Mesendoderm (in vitro differentiated cells): ENCODE measurements around the gene TNNI3K.

Source experiments
- DNase-seq: peaks from one replicate; pipeline ENCODE4 v3.0.0; 2013
- H2AK5ac ChIP-seq: 2 replicates; pipeline ENCODE4 v1.6.1; 2013; ENCODE audit warnings: low read length, inconsistent platforms
- H2BK120ac ChIP-seq: 2 replicates; pipeline ENCODE4 v1.6.1; 2013; ENCODE audit warnings: low read depth, mild to moderate bottlenecking, low read length, moderate library complexity, mixed read lengths
- H2BK15ac ChIP-seq: replicated peaks from 2 replicates; pipeline ENCODE4 v1.6.1; 2013; ENCODE audit warnings: low read depth, mild to moderate bottlenecking, moderate library complexity
- H2BK5ac ChIP-seq: 2 replicates; pipeline ENCODE4 v1.6.1; 2013; ENCODE audit warnings: low read length, inconsistent platforms
- H3K18ac ChIP-seq: 2 replicates; pipeline ENCODE4 v1.6.1; 2013; ENCODE audit warnings: mild to moderate bottlenecking, low read length, mixed read lengths
- H3K23ac ChIP-seq: one replicate; pipeline ENCODE4 v1.6.1; 2013; ENCODE audit warnings: low read length
- H3K27ac ChIP-seq: 2 replicates; pipeline ENCODE4 v1.5.1; 2013; ENCODE audit warnings: low read depth, mild to moderate bottlenecking, inconsistent platforms, low read length, moderate library complexity
- H3K27me3 ChIP-seq: 2 replicates; pipeline ENCODE4 v1.6.1; 2013; ENCODE audit warnings: low read length, control low read depth, mild to moderate bottlenecking, inconsistent platforms; ENCODE audit not compliant: insufficient read depth, poor library complexity
- H3K36me3 ChIP-seq: 2 replicates; pipeline ENCODE4 v1.6.1; 2013; ENCODE audit warnings: low read length, inconsistent platforms; ENCODE audit not compliant: control insufficient read depth, insufficient read depth
- H3K4ac ChIP-seq: one replicate; pipeline ENCODE4 v1.6.1; 2013; ENCODE audit warnings: low read depth, mild to moderate bottlenecking, low read length, moderate library complexity
- H3K4me1 ChIP-seq: 2 replicates; pipeline ENCODE4 v1.6.1; 2013; ENCODE audit warnings: low read depth, low read length, inconsistent platforms; ENCODE audit not compliant: control insufficient read depth
- H3K4me2 ChIP-seq: 2 replicates; pipeline ENCODE4 v1.6.1; 2013; ENCODE audit warnings: low read length
- H3K4me3 ChIP-seq: 2 replicates; pipeline ENCODE4 v1.5.1; 2013; ENCODE audit warnings: mild to moderate bottlenecking, low read length
- H3K56ac ChIP-seq: one replicate; pipeline ENCODE4 v1.6.1; 2013; ENCODE audit warnings: low read length
- H3K79me1 ChIP-seq: 2 replicates; pipeline ENCODE4 v1.6.1; 2013; ENCODE audit warnings: low read length, inconsistent platforms
- H3K79me2 ChIP-seq: 2 replicates; pipeline ENCODE4 v1.6.1; 2013; ENCODE audit warnings: mild to moderate bottlenecking, low read length; ENCODE audit not compliant: control insufficient read depth, insufficient read depth
- H3K9ac ChIP-seq: 2 replicates; pipeline ENCODE4 v1.6.1; 2013; ENCODE audit warnings: low read length, inconsistent platforms
- H4K5ac ChIP-seq: one replicate; pipeline ENCODE4 v1.6.1; 2013; ENCODE audit warnings: low read length
- H4K8ac ChIP-seq: one replicate; pipeline ENCODE4 v1.6.1; 2013; ENCODE audit warnings: low read depth, mild to moderate bottlenecking, control low read depth, low read length, moderate library complexity
- WGBS: extraction: QIAGEN DNeasy Blood & Tissue Kit; methylation state at CpG from one replicate; pipeline ENCODE4 v1.1.7; 2013; ENCODE audit warnings: low lambda C conversion rate, missing lambda C conversion rate; ENCODE audit not compliant: insufficient coverage; ENCODE audit errors: extremely low coverage; 5-methylcytosine and 5-hydroxymethylcytosine counted together

The TNNI3K gene

DNA sequence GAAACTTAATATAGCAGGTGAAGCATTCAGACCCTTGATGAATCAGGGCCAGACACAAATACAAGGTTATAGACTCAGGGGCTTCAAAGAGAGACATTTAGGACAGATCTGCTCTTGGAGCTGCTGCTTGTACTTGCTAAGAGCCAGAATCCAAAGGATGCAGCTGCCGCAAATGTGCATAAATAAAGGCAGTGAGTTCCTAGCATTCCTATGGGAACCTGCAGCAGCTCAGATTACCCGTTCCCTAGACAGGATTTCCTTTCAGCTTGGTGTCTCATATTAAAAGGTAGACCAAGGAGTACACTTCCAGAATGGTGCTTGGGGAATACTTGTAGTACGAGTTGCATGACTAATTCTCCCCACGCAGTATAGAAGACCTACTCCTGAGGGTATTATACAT, 287.0 kb downstream of the TNNI3K start:
- Histone ChIP-seq H3K4ac (no peak overlapping the region), H4K8ac (no peak overlapping the region), H3K27me3 (no peaks in the 10 kb centered on the region), H2AK5ac (no peak overlapping the region), H3K4me2 (no peak overlapping the region), H3K18ac (no peak overlapping the region), H3K36me3 (no peaks in the 10 kb centered on the region), H3K4me1 (no peaks in the 10 kb centered on the region), H3K79me1 (no peaks in the 10 kb centered on the region), H3K56ac (no peak overlapping the region), H4K5ac (no peak overlapping the region), H2BK15ac (no peak overlapping the region), H3K23ac (no peak overlapping the region), H3K9ac (no peak overlapping the region), H2BK5ac (no peak overlapping the region), H3K27ac (no peak overlapping the region), H3K79me2 (no peaks in the 10 kb centered on the region), H2BK120ac (no peak overlapping the region), H3K4me3 (no peak overlapping the region)
- DNase-seq, result peak; percentile 89
- no CpG with 5 or more reads among the region's 4 CpGs for WGBS

DNA sequence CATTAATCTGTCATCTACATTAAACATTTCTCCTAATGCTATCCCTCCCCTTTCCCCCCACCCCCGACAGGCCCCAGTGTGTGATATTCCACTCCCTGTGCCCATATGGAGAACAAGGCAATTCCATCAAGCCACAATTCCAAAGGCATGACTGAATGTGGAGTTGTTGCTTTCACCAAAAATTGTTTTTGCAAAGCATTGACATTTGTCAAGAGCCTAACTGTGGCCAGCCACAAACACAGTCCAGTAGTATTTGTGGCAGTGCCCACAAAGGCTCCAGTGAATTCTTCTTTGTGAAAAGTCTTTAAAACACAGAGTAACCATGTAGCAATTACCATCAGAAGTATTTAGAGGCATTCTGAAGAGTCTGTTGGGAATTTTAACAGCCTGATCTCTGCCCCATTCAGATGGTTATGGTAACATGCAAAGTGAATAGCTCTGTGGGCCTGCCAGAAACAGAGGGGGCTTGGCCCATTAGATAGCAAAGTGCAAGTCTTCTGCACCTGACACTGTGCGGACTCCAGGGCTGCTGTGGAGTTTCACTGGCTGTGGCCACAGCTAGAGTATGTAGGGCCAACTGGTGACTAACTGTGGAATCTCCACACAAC, 288.8 kb downstream of the TNNI3K start:
- Histone ChIP-seq H3K18ac (no peak overlapping the region), H2BK15ac (no peak overlapping the region), H3K23ac (no peak overlapping the region), H3K36me3 (no peaks in the 10 kb centered on the region), H3K27me3 (no peaks in the 10 kb centered on the region), H2BK120ac (no peak overlapping the region), H3K79me1 (no peaks in the 10 kb centered on the region), H3K4me2 (no peak overlapping the region), H3K4me1 (no peaks in the 10 kb centered on the region), H4K8ac (no peak overlapping the region), H2BK5ac (no peak overlapping the region), H3K27ac (no peak overlapping the region), H3K79me2 (no peaks in the 10 kb centered on the region), H3K9ac (no peak overlapping the region), H3K56ac (no peak overlapping the region), H3K4me3 (no peak overlapping the region), H2AK5ac (no peak overlapping the region), H4K5ac (no peak overlapping the region), H3K4ac (no peak overlapping the region)
- DNase-seq, result no peak
- WGBS, result no CpG with 5 or more reads among the region's 2 CpGs

DNA sequence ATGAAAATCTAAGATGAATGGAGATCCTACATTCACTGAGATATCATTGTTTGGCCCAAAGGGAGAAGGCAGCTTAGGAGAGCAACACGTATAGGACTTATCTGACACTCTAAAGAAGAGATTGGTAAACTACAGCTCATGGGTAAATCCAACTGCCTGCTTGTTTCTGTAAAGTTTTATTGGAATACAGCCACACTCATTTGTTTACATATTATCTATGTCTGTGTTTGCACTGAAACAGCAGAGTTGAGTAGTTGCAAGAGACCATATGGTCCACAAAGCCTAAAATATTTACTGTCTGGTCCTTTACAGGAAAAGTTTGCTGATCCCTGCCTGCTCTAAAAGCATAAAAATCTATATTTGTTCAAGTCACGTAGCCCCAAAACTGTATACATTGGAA, 291.5 kb downstream of the TNNI3K start:
- no CpG with 5 or more reads among the region's 2 CpGs for WGBS
- H3K4me1 ChIP-seq, result no peaks in the 10 kb centered on the region
- no peaks in the 10 kb centered on the region for H3K79me1 ChIP-seq
- H3K27me3 ChIP-seq, result no peaks in the 10 kb centered on the region
- H3K56ac ChIP-seq, result no peak overlapping the region
- no peak overlapping the region for H2AK5ac ChIP-seq
- no peak overlapping the region for H3K4me3 ChIP-seq
- no peak overlapping the region for H2BK5ac ChIP-seq
- no peak overlapping the region for H4K8ac ChIP-seq
- H3K4ac ChIP-seq, result no peak overlapping the region
- no peaks in the 10 kb centered on the region for H3K36me3 ChIP-seq
- H3K27ac ChIP-seq, result no peak overlapping the region
- H2BK120ac ChIP-seq, result no peak overlapping the region
- no peak overlapping the region for H2BK15ac ChIP-seq
- no peaks in the 10 kb centered on the region for H3K79me2 ChIP-seq
- no peak for DNase-seq
- H3K18ac ChIP-seq, result no peak overlapping the region
- H3K9ac ChIP-seq, result no peak overlapping the region
- H4K5ac ChIP-seq, result no peak overlapping the region
- no peak overlapping the region for H3K4me2 ChIP-seq
- H3K23ac ChIP-seq, result no peak overlapping the region

GRCh38 chr1:74528123-74528522, 292.9 kb downstream of the TNNI3K start:
- Histone ChIP-seq H3K79me1 (no peaks in the 10 kb centered on the region), H2BK15ac (no peak overlapping the region), H4K5ac (no peak overlapping the region), H3K23ac (no peak overlapping the region), H3K4me1 (no peaks in the 10 kb centered on the region), H4K8ac (no peak overlapping the region), H2AK5ac (no peak overlapping the region), H3K27me3 (no peaks in the 10 kb centered on the region), H3K79me2 (no peaks in the 10 kb centered on the region), H3K4me2 (no peak overlapping the region), H3K36me3 (no peaks in the 10 kb centered on the region), H3K4ac (no peak overlapping the region), H3K9ac (no peak overlapping the region), H3K18ac (no peak overlapping the region), H2BK5ac (no peak overlapping the region), H3K56ac (no peak overlapping the region), H2BK120ac (no peak overlapping the region), H3K27ac (no peak overlapping the region), H3K4me3 (no peak overlapping the region)
- no CpG with 5 or more reads among the region's 4 CpGs for WGBS
- no peak for DNase-seq

- H3K9ac ChIP-seq, result no peak overlapping the region
- H3K4ac ChIP-seq, result no peak overlapping the region
- H3K18ac ChIP-seq, result no peak overlapping the region
- no peak overlapping the region for H2BK15ac ChIP-seq
- DNase-seq, result no peak
- no peaks in the 10 kb centered on the region for H3K79me2 ChIP-seq
- H3K4me3 ChIP-seq, result no peak overlapping the region
- H2BK120ac ChIP-seq, result no peak overlapping the region
- H4K8ac ChIP-seq, result no peak overlapping the region
- H3K56ac ChIP-seq, result no peak overlapping the region
- H3K4me1 ChIP-seq, result no peaks in the 10 kb centered on the region
- H4K5ac ChIP-seq, result no peak overlapping the region
- H3K23ac ChIP-seq, result no peak overlapping the region
- H3K27me3 ChIP-seq, result no peaks in the 10 kb centered on the region
- H3K27ac ChIP-seq, result no peak overlapping the region
- no peaks in the 10 kb centered on the region for H3K36me3 ChIP-seq
- no peak overlapping the region for H2AK5ac ChIP-seq
- no peak overlapping the region for H3K4me2 ChIP-seq
- H3K79me1 ChIP-seq, result no peaks in the 10 kb centered on the region
- no peak overlapping the region for H2BK5ac ChIP-seq
Measured at GRCh38 chr1:74530892-74531291, 295.7 kb downstream of the TNNI3K start.

DNA sequence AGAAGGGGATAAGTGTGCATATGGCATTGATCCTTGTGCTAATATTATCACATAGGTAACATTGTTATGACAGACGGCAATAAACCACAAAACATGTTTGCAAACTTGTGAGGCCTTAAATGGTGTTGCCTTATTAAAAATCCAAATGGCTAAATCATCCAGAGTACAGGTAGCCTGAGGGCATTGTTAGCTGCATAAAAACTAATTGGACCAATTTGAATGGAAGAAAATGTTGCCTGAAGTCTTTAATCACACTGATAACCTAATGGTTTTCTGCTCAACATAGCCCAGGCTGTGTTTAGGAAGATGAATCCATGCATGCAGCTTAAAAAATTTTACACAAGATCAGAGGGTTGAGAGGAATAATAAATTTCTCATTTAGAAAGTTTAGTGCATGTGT, 296.6 kb downstream of the TNNI3K start:
- Histone ChIP-seq H3K56ac (no peak overlapping the region), H3K4ac (no peak overlapping the region), H3K27me3 (no peaks in the 10 kb centered on the region), H2AK5ac (no peak overlapping the region), H3K23ac (no peak overlapping the region), H2BK5ac (no peak overlapping the region), H4K8ac (no peak overlapping the region), H3K27ac (no peak overlapping the region), H2BK120ac (no peak overlapping the region), H3K79me2 (no peaks in the 10 kb centered on the region), H3K79me1 (no peaks in the 10 kb centered on the region), H2BK15ac (no peak overlapping the region), H3K9ac (no peak overlapping the region), H3K36me3 (no peaks in the 10 kb centered on the region), H3K4me1 (no peaks in the 10 kb centered on the region), H3K4me3 (no peak overlapping the region), H3K4me2 (no peak overlapping the region), H4K5ac (no peak overlapping the region), H3K18ac (no peak overlapping the region)
- WGBS, result no CpG with 5 or more reads among the region's 1 CpG
- DNase-seq, result no peak
